ENCODE measurements around the gene ZNF831.

ZNF831 gene

DNA sequence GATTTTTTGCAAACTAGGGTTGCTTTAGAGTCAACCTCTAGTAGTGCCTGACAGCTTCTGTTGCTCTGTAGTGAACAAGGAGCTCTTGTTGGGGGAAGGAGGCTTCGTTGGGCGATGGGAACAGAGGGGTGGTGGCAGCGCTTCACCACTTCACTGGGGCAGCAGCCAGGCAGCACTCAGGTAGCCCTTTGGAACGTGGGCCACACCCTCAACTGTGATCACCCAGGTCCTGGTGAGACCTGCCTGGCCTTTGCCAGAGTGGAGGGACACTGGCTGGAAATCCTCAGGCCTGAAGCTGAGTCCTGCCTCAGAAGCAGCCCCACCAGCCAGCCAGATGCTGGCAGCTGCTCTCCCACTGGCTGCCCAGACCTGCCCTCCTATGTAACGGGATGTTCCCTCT, 126.4 kb downstream of the ZNF831 start:
- TF ChIP-seq, protein P1, sequence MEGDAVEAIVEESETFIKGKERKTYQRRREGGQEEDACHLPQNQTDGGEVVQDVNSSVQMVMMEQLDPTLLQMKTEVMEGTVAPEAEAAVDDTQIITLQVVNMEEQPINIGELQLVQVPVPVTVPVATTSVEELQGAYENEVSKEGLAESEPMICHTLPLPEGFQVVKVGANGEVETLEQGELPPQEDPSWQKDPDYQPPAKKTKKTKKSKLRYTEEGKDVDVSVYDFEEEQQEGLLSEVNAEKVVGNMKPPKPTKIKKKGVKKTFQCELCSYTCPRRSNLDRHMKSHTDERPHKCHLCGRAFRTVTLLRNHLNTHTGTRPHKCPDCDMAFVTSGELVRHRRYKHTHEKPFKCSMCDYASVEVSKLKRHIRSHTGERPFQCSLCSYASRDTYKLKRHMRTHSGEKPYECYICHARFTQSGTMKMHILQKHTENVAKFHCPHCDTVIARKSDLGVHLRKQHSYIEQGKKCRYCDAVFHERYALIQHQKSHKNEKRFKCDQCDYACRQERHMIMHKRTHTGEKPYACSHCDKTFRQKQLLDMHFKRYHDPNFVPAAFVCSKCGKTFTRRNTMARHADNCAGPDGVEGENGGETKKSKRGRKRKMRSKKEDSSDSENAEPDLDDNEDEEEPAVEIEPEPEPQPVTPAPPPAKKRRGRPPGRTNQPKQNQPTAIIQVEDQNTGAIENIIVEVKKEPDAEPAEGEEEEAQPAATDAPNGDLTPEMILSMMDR (IDR thresholded peaks at IDR 0.05), result no peak
- H3K27ac ChIP-seq, result no peak overlapping the region
- H3K4me3 ChIP-seq, result no peak overlapping the region
- no peak for DNase-seq (ENCODE audit: low spot score)

DNA sequence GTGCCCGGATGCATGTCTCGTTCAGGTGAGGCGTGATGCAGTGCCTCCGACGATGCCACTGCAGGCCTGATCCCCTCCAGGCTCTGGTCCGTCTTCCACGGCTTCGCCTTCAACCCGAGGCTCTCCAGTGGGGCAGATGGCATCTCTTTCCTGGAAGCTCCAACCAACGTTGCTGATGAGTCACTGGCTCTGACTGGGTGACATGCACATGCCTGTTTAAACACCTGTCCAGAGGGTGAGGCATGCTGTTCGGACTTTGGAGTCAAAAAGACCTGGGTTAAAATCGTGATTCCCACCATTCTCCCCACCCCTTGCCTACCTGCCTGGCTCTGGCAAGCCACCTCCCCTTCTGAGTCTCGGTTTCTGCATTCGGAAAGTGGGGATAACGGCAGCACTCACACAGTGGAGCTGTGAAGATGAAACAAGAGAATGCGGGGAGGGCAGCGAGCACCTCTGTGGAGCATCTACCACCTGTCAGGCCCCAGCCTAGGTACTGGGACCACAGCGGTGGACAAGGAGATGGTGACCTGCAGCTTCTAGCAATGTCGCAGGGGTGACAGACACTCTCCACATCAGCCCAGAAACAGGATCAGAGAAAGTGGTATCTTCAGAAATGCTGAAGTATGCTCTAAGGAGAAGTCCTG, 128.2 kb downstream of the ZNF831 start:
- DNase-seq (ENCODE audit: low spot score), result no peak
- no peak overlapping the region for H3K27ac ChIP-seq
- H3K4me3 ChIP-seq, result no peak overlapping the region
- TF ChIP-seq, protein P1 (IDR thresholded peaks at IDR 0.05), result no peak

DNA sequence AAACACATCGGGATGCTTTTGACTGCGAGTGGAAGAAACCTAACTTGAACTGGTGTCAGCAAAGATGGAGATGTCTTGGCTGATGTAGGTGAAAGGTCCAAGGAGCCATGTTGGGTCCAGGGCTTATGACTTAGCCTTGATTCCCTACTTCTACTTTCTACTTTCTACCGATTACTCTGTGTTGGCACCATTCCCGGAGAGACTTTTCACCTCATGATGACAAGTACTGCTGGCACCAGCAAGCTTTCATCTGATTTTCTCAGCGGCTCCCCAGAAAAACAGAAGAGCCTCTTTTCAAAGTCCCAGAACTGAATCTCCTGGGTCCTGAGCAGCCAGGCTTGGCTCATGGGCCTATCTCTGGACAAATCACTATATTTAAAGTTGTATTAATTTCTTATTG, 131.9 kb downstream of the ZNF831 start:
- DNase-seq (ENCODE audit: low spot score), result no peak
- no peak overlapping the region for H3K27ac ChIP-seq
- no peak overlapping the region for H3K4me3 ChIP-seq
- TF ChIP-seq, protein P1 (IDR thresholded peaks at IDR 0.05), result no peak

DNA sequence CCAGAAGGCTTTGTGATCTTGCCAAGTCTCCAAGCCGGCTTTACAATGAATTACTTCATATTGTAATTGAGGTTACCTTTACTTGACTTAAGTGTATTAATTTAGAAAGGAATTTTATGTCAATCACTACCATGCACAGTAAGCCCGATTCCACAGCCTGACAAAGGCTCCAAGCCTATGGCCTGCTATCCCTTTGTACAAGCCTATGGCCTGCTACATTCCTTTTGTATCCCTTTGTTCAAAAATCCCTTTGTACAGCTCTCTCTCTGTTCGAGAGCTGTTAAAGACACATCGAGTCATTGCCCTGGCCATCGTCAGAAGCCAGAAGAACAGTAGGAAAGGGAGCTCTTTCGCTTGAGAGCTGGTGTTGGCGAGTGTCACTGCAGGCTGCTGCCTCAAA, 134.1 kb downstream of the ZNF831 start:
- TF ChIP-seq, protein P1 (IDR thresholded peaks at IDR 0.05), result no peak
- DNase-seq (ENCODE audit: low spot score), result no peak
- H3K27ac ChIP-seq, result no peak overlapping the region
- no peak overlapping the region for H3K4me3 ChIP-seq

DNA sequence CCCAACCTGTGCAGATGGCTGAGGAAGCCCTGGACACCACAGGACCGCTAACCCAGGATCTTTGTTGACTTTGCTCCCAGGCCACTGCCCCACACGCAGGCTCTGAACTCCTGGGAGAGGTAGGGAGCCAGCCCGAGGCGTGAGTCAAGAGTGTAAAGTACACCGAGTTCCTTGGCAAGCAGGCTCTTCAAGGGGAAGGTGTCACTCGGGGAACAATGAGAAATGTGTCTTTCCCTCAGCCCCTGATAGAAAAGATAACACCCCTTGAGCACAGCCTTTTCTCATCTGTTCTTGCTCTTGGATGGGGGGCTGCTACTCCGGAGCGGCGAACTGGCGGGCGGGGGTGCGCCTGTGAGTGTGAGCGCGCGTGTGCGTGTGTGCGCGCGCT, 136.3 kb downstream of the ZNF831 start:
- no peak overlapping the region for H3K27ac ChIP-seq
- H3K4me3 ChIP-seq, result no peak overlapping the region
- TF ChIP-seq, protein P1 (IDR thresholded peaks at IDR 0.05), result no peak
- DNase-seq (ENCODE audit: low spot score), result no peak

DNA sequence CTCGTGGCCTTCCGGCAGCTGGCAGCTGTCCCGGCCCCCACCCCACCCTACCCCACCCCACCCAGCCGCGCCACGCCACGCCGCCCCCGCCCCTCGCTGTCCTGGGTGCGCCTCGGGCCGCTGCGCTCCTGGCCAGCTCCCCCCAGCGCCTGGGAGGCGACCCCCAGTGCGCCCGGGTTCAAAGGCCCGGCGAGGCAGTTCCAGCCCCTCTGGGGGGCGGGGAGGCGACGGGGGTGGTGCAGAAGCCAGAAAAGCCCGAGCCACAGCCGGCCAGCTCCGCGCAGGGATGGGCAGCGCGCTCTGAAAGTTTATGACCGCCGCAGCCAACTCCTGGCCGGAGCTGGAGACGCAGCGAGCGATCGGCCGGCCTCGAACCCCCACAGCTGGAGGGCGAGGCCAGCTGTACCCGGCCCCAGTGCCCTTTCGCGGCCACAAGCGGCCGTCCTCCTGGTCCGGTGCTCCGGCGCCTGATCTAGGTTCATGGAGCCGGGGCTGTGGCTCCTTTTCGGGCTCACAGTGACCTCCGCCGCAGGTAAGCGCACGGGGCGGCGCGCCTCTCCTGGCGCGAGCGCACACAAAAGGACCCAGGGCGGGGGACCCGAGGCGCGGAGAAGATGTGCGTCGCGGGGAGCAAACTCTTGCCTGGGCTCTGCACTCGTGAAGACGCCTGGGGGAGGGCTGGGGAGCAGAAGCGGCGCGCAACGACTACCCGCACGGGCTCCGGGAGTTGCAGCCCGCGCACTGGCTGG, 136.9 kb downstream of the ZNF831 start, which contains the start of gene EDN3:
TSS of gene EDN3 (plus strand) at position 279 of the 749 bp plus-strand sequence. CDS start at position 481, 202 bp downstream.
- no peak for DNase-seq (ENCODE audit: low spot score)
- Histone ChIP-seq H3K27ac (no peak within 1 kb of the TSS), H3K4me3 (no peak within 1 kb of the TSS)
- TF ChIP-seq, protein P1 (IDR thresholded peaks at IDR 0.05), result no peak
